Sciatic nerve (tissue), 2 donors: ENCODE measurements around the gene MAP6. TPM values are rescaled to one million over a fixed set of nuclear protein-coding genes. Genes with fewer than 3 reads are reported as not detected.
"Not testable (repeated sequence)": the region's sequence is repeated elsewhere in the genome, so short reads cannot be mapped to it uniquely, and the experiment has no call there.

Experiments used
- ATAC-seq: fragments of 200-7000 bp; cut with Tn5 transposase; one replicate; pipeline ENCODE4 v1.9.1; 2020; ENCODE audit warnings: mild to moderate bottlenecking, moderate library complexity
- DNase-seq: peaks from one replicate; pipeline ENCODE4 v3.0.0-alpha.2; 2020; ENCODE audit warnings: low spot score
- intact Hi-C: fragments of 100-400 bp; cut with DNase I; formaldehyde crosslinking; loops from one replicate; pipeline ENCODE4 v1.14.2; 2022
- total RNA-seq: library from RNA; stranded (reverse); fragmentation: NEBNext Ultra II Directional; extraction: Animal tissue kit (Norgen Biotek cat#: 25700); gene quantifications from one replicate; pipeline ENCODE4 v1.2.1, GENCODE V29; 2021
- donor health status: DM: no; HTN: no; CAD: no.
- donor health status: DM: no; HTN: no; CAD: no.

MAP6 gene
- total RNA-seq, 1 donor from 2014 or later, result 10.7 TPM

- no peak for ATAC-seq
- DNase-seq, result no peak
Measured at GRCh38 chr11:75600356-75600755, 68.5 kb downstream of the MAP6 start.

DNA sequence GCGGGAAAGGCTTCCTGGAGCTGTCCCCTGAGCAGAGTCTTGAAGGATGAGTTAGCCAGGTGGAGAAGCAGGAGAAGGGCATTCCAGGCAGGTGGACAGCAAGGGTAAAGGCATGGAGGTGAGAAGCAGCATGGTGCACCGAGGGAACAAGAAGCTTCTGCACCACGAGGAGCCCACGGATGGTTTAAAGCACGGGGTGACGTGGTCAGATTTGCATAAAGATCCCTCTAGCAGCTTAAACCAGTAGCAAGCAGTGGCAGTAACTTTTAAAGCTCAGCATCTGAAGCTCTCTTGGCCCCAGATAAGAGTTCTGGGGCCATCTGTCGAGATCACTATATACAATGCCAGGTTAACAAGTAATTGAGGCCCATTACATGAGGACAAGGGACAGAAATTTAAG lies 69.9 kb downstream of the MAP6 start:
- no peak for ATAC-seq

More at GRCh38 chr11:75600356-75600755, 68.5 kb downstream of the MAP6 start:
- intact Hi-C loops, result no loop called here

GRCh38 chr11:75598264-75598663 lies 70.6 kb downstream of the MAP6 start:
- ATAC-seq, result no peak
- intact Hi-C loops, result no loop called here

More for the DNA sequence above, 69.9 kb downstream of the MAP6 start:
- intact Hi-C loops, result no loop called here
- DNase-seq, result no peak

DNA sequence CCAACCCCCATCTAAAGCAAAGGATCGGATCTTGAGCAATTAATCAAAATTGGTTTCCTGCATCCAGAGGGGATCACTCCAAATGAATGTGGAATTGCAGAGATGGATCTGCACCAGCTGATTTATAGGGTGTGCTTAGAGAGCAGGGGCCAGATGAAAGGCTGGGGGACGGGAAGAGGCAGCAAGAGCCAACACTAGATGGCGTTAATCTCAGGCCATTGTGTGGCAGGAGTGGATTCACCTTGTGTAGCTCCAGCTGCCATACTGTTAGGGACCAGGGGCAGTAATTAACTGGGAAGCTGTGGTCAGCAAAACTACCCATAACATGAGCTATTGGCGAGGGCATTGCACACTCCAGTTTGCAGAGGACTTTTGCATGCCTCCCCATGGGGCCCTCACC lies 71.2 kb downstream of the MAP6 start:
- DNase-seq (no peak), ATAC-seq (no peak)
- intact Hi-C loops, result no loop called here

More at GRCh38 chr11:75598264-75598663, 70.6 kb downstream of the MAP6 start:
- no peak for DNase-seq

GRCh38 chr11:75596914-75597313 lies 71.9 kb downstream of the MAP6 start:
- ATAC-seq (no peak), DNase-seq (no peak)
- intact Hi-C loops, result no loop called here

DNA sequence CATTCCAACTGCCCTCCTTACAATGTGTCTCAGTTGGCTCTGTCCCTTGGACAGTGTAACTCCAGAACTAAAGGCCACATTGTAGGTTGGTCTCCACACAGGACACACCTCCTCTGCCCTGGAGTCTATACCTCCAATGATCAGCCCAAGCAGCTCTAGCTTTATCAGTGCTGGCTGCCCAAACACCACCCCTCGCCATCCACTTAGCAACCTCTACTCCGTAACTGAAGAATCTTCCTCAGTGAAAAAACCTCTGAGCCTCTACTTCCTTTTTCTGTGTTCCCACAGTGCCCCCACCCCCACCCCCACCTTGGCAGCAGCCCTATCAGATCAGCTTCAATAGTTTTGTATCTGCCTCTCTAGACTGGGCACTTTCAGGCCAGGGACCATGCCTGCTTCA lies 73.4 kb downstream of the MAP6 start:
- intact Hi-C loops, result no loop called here
- no peak for ATAC-seq

DNA sequence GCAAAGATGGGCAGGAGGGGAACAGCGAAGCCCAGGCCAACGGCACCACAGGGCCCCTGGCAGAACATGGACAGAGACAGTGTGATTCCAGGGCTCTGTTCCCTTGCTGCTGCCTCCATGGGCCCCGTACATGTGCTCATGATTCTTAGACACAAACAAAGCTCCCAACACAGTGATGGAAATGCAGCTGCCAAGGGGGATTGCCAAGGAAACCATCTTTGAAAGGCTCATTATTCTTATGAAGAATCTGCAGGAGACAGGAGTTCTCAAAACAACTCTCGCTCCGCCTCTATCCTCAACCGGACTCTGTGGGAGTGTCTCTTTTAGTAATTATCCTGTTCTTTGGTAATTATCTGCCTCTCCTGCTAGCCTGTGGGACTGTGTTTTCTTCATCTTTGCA lies 74.6 kb downstream of the MAP6 start:
- DNase-seq, result no peak
- intact Hi-C loops, result no loop called here
- no peak for ATAC-seq

More for the DNA sequence above, 73.4 kb downstream of the MAP6 start:
- DNase-seq, result no peak

DNA sequence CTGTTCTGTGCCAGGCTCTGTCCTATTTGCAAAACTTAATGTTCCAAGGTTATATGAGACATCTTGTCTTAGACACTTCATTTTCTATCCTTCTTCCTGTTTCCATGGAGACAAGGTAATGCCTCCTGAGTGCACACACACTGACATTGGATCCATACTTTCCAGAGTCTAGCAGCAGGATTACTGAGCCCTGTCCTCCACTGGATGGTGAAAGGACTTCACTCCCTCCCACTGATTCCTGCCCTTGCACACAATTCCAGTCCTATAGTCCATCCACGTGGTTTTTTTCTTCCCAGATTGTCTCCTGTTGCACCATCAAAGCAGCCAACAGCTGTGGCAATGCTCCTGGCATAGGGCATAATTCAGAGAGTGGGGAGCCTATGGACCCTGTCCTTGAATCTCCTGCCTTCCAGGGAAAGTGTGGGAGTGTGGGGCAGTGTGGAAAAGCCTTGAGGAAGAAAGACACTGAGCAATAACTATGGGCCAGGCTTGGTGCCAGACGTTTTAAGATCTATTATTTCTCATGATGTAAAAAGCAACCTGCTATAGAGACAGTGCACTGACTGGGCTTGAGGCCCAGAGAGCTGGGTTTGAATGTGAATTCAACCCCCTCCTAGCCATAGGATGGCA lies 75.4 kb downstream of the MAP6 start:
- intact Hi-C loops, result no loop called here
- DNase-seq (no peak), ATAC-seq (peak; percentile 13)

DNA sequence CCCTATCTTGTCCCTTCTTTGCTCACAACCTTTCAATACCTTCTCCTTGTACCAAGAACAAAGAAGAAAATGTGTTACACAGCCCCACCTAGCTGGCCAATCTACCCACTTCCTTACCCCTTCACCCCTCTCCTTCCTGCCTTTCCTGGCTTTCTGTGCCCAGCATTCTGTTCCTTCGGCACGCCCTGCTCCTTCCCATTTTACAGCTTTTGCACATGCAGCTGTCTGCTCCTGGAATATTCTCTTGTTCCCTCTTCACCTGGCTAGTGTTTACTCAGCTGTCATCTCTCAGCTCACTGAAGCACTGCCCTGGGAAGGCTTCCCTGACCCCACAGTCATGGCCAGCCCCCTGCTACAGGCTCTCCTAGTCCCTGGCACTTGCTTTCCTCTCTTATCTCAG lies 76.1 kb downstream of the MAP6 start:
- DNase-seq (no peak), ATAC-seq (peak; percentile 11)
- intact Hi-C loops, result no loop called here

DNA sequence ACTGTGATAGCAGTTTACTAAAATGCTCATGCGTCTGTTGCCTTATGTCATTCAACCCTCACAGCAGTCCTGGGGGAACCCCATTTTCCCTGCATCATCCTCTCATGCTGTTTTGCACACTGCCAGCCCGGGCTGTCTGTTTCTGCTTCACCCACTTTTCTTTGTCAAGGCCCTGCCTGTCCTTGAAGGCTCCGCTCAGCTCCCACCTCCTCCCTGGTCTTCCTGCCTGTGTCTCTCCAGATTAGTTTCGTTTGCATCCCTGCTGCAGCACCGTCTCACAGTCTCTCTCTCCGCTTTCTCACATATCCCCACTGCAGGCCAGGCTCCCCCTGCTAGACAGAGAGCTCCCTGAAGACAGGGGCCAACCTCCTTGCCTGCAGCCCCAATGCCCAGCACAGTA lies 76.9 kb downstream of the MAP6 start:
- intact Hi-C loops, result no loop called here
- ATAC-seq (no peak), DNase-seq (no peak)

GRCh38 chr11:75591371-75591770 lies 77.5 kb downstream of the MAP6 start:
- ATAC-seq (no peak), DNase-seq (no peak)
- intact Hi-C loops, result no loop called here

DNA sequence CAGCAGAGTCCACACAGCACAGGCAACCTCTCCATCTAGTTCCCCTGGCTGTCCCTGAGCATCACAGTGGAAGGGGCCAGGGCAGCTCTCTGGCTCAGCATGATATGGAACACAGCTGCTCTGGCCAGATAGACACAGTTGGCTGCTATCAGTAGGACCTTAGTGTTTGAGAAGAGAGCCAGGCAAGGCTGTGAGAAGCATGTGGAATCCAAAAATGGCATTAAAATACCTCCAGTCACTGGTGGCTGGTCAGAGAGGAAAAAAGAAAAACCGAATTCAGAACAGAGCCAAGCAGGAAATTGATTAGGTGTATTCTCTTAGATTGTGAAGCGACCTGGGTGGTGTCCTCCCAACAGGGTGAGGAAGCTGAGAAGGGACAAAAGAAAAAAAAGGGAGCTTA lies 78.9 kb downstream of the MAP6 start:
- intact Hi-C loops, result no loop called here
- ATAC-seq (no peak), DNase-seq (no peak)

DNA sequence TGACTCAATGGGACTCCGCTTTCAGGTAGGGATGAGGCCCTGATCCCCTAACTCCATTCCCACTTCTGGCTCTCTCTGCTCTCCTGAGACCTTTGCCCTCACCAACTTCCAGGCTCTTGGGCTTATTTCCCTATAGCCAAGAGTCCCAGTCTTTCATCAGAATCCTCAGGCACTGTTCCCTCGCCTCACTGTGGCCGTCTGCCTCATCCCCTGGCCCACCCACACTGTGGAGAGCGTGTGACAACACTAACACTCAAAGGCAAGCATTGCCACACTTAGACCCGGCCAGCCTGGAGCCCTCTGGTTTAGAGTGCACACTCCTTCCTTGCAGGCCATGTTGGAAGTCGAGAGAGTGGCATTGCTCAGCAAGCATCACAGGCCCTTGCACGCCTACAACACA lies 79.8 kb downstream of the MAP6 start:
- intact Hi-C loops, result no loop called here
- no peak for ATAC-seq
- no peak for DNase-seq

DNA sequence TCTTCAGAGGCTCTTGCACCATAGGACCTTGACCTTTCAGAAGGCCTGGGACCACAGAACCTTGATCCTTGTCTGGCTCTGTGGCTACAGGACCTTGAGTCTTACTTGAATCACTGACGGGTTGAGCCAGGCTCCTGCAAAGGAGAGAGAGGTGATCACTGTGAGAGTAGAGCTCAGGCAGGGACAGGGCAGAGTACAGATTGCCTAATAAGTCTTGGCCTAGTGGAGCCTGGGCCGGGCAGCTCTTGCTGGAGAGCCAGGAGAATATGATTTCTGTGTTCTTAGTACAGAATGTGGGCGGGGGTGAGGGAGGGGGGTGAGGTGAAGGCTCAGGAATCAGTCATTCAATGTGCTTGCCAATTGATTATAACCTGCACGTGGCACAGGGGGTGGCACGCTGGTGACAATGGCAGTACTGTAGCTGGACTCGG lies 80.8 kb downstream of the MAP6 start:
- ATAC-seq (no peak), DNase-seq (no peak)
- intact Hi-C loops, result no loop called here

GRCh38 chr11:75586395-75586794 lies 82.4 kb downstream of the MAP6 start:
- no peak for ATAC-seq
- intact Hi-C loops, result no loop called here
- DNase-seq, result no peak

- ATAC-seq, result no peak
- no peak for DNase-seq
- intact Hi-C loops, result no loop called here
Measured at GRCh38 chr11:75585293-75585670, 83.6 kb downstream of the MAP6 start.

DNA sequence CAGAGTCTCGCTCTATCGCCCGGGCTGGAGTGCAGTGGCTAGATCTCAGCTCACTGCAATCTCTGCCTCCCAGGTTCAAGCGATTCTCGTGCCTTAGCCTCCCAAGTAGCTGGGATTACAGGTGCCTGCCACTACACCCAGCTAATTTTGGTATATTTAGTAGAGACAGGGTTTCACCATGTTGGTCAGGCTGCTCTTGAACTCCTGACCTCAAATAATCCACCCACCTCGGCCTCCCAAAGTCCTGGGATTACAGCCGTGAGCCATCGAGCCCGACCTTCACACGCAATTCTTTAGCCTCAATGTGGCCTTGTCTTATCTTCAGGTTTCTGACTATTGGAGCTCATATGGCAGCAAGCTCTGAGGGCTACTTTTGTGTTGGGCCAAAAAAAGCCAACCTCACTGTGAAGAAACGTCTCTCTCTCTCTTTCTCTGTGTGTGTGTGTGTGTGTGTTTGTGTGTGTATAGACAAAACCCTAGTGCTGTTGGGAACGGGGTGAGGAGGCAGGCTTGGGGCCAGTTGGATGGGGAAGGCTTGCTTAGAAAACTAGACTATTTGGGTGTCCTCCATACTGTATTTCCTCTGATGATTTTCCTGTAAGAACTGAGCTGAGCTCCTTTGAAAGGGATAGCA lies 84.1 kb downstream of the MAP6 start:
- intact Hi-C loops, DNase-seq, ATAC-seq: not testable (repeated sequence)

GRCh38 chr11:75583718-75584658 lies 84.8 kb downstream of the MAP6 start:
- DNase-seq (peak; percentile 89), ATAC-seq (peak; percentile 88)
- intact Hi-C loops, result no loop called here

- intact Hi-C loops, result no loop called here
Measured at GRCh38 chr11:75582895-75583717, 85.7 kb downstream of the MAP6 start.

More at GRCh38 chr11:75582895-75583717, 85.7 kb downstream of the MAP6 start:
- DNase-seq (peak; percentile 83), ATAC-seq (peak; percentile 84)
